Cardiac septum (tissue), 1 donor: ENCODE data around the gene TP53I11. TPM values are rescaled to one million over a fixed set of nuclear protein-coding genes. Genes with fewer than 3 reads are reported as not detected.

Experiments used
- DNase-seq: peaks from one replicate; pipeline ENCODE4 v3.0.0-alpha.2; 2020; ENCODE audit warnings: low spot score
- intact Hi-C: fragments of 100-400 bp; cut with DNase I; formaldehyde crosslinking; loops from one replicate; pipeline ENCODE4 v1.14.0; 2022
- total RNA-seq: library from RNA; stranded (reverse); fragmentation: NEBNext Ultra II Directional; extraction: Animal tissue kit (Norgen Biotek cat#: 25700); gene quantifications from one replicate; pipeline ENCODE4 v1.2.1, GENCODE V29; 2021
- donor health status: DM: no; HTN: no; CAD: no.

The TP53I11 gene
- total RNA-seq, 1 donor from 2014 or later = 38.4 TPM

GRCh38 chr11:44903035-44903434 is 47.6 kb downstream of the TP53I11 start:
- no peak for DNase-seq
- intact Hi-C loops = no loop called here

DNA sequence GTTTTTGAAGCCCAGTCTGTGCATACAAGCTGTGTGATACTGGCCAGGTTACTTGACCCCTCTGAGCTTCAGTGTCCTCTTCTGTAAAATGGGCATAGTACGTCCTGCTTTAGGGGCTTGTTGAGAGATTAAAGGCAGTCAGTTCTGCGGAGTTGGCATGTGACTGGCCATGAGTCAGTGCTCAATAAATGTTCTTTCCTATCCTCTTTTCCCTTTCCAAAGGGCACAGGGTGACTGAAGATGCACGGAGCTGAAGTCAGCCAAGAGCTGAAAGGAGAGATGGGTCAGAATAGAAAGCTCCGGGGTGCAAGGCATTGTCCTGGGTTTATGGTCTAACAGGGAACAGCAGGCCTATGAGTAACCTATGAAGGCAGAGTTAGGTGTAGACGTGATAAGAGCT is 48.9 kb downstream of the TP53I11 start:
- intact Hi-C loops = no loop called here
- DNase-seq = no peak

- intact Hi-C loops = no loop called here
- DNase-seq = no peak
Observed at GRCh38 chr11:44901120-44901633, 49.5 kb downstream of the TP53I11 start.

GRCh38 chr11:44899959-44900358 is 50.7 kb downstream of the TP53I11 start:
- no peak for DNase-seq

DNA sequence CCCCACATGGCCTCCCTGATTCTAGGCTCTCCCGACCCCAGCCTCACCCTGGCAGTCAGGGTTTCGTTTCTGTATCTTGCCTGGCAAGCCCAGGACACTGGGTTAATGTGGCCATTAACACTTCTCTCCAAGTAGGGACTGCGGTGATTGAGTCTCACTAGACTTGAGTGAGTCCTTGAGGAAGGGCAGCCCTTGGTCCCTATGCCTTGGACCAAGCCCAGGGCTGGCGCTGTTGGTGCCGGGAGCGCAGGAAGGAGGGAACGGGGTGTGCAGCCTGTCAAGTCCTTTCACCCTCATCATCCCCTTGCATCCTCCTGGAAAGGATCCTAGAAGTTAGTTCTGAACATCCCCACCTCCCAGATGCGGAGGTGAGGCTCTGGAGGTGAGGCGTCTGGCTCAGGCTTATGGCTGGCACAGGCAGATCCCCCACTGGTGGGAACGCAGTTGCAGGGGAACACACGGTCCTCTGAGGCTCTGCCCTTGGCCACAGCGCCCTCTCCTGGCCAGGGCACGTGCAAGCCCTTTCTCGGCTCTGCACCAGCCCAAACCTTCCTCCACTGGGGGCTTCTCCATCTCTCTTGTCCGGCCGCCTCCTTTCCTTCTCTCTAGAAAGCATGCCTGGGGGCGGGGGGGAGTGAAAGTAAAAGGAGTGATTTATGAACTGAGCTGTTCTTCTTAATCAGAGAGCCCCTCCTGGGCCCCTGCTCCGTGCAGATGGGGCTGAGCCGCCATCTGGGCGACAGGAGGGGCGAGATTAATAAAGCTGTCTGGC is 56.7 kb downstream of the TP53I11 start:
- intact Hi-C loops = loop anchor here (2.0 to 5.0 kb wide), 3 partner anchors 117 to 272 kb away; partner anchors contain the start of gene TSPAN18

More at GRCh38 chr11:44899959-44900358, 50.7 kb downstream of the TP53I11 start:
- intact Hi-C loops = no loop called here

DNA sequence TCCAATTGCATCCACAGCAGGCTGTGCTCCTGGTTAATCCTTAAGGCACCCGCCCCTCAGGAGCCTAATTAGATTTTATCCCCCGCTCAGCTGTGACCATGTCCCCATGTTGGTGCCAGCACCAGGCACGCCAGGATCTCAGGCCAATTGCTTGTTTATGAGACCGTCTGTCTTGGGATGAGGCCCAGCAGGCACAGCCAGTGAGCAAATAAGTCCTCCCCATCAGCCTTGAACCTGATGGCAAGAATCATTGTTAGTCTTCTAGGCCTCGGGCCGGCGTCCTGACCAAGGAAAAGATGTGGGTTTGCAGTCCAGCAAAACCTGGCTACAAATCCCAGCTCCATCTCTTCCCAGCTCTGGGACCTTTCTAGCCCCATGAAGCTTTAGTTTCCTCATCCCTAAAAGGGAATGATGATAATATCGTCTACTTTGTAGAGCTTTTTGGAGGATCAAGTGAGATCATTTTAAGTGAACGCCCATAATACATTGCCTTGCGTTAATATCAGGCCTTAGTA is 57.3 kb downstream of the TP53I11 start:
- DNase-seq = no peak
- intact Hi-C loops = loop anchor here (2.0 to 5.0 kb wide), 3 partner anchors 116 to 271 kb away; partner anchors contain the start of gene TSPAN18

More for the DNA sequence above, 56.7 kb downstream of the TP53I11 start:
- no peak for DNase-seq

DNA sequence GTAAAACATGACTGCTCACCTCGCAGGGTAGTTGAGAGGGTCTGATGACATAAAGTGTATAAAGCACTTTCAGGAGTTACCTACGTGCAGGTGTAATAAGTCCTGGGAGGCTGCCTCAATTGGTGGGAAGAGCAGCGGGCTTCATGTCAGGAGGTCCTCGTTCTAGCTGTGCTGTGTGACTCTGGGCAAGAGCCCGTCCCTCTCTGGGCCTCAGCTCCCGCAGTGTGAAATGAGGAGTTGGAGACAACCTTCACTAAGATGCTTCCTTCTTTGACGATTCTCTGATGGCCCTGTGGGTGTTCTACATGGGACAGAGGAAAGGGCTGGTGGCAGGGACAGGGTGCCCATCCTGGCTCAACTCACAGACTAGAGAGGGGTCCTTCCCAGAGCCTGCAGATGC is 57.8 kb downstream of the TP53I11 start:
- intact Hi-C loops = loop anchor here (2.0 to 5.0 kb wide), 3 partner anchors 116 to 271 kb away; partner anchors contain the start of gene TSPAN18
- no peak for DNase-seq

- DNase-seq = no peak
- intact Hi-C loops = no loop called here
Observed at GRCh38 chr11:44889266-44889665, 61.4 kb downstream of the TP53I11 start.

GRCh38 chr11:44887636-44888035 is 63.0 kb downstream of the TP53I11 start:
- DNase-seq = no peak

GRCh38 chr11:44886790-44887140 is 63.9 kb downstream of the TP53I11 start:
- intact Hi-C loops = no loop called here
- DNase-seq = no peak

More at GRCh38 chr11:44887636-44888035, 63.0 kb downstream of the TP53I11 start:
- intact Hi-C loops = no loop called here

DNA sequence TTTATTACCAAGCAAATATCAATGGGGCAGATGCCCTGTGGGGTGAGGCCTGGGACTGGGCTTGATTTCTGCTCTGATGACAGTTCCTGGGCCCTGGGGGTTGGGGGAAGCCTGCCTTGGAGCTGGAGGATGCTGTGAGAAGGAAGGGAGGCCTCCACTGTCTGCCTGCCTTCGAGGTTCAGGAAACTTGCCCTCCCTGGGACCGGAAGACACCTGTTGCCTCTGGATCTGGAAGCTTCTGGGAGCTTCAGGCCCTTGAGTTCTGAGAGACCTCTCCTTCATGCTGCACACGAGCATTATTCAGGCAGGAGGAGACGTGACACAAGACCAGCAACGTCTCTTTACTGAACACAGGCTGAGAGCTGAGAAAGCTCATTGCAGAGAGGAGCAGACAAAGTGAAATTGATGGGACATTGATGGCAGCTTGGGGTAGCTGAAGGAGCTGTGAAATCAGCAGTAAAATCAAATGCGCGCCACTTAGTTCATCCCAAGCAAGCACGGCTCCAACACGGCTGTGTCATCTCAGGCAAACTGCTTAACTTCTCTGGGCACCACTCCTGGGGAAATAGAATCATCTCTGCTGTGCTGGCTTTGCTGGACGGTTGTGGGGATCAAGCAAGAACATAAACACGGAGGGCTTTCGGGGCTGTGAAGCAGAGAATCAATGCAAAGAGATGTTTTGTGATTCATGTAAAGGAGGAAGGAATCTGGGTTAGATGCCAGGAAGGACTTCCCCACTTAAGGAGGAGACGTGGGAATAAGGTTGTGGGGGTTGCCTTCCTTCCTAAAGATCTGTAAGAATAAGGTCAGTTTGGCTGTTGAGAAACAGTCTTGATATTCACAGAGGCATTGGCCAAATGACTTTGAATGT is 64.5 kb downstream of the TP53I11 start:
- no peak for DNase-seq
- intact Hi-C loops = no loop called here

GRCh38 chr11:44885065-44885810 is 65.4 kb downstream of the TP53I11 start:
- DNase-seq = no peak
- intact Hi-C loops = no loop called here

DNA sequence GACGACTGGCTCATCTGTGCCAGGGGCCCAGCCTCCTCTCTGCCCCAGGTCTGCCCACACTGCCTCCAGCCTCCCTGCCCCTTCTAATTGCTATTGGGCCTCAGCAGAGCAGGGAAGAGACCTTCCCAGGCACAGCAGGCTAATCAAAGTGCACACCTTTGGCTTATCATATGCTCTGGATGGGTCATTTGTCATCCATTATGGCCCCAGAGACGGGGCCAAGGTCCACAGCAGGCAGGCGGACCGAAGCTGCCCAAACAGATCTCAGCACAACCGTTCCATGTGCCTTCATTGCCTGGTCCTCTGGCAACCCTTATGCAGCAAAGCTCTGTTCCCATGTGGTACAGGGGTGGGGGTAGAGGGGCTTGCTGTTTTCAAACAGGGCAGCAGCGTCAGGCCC is 66.6 kb downstream of the TP53I11 start:
- intact Hi-C loops = no loop called here
- no peak for DNase-seq

GRCh38 chr11:44883277-44883676 is 67.4 kb downstream of the TP53I11 start:
- DNase-seq = no peak
- intact Hi-C loops = no loop called here

Other genes starting within 250 kb of the TP53I11 start
- 153 TPM for gene TSPAN18, start 223.9 kb downstream of the TP53I11 start, total RNA-seq
- 20.7 TPM for gene PRDM11, start 195.8 kb upstream of the TP53I11 start, total RNA-seq